OCI-M2 (cell line): Measurements from ENCODE around the gene RILPL2.
"Not testable (repeated sequence)": the region's sequence is repeated elsewhere in the genome, so short reads cannot be mapped to it uniquely, and the experiment has no call there.

Experiments
- DNase-seq: peaks from one replicate; lab custom pipeline; 2025; ENCODE audit not compliant: unreplicated experiment; lab: John Stamatoyannopoulos, UW

The RILPL2 gene

GRCh38 chr12:123436017-123436964 is at the start of gene RILPL2:
TSS of gene RILPL2 (minus strand) at chr12:123436684. CDS start at chr12:123436420, 264 bp downstream.
- peak; percentile 9 for DNase-seq

GRCh38 chr12:123485756-123486155 is 49.3 kb upstream of the RILPL2 start:
- DNase-seq: no peak

- DNase-seq: no peak
Measured at GRCh38 chr12:123483602-123484248, 47.2 kb upstream of the RILPL2 start.

GRCh38 chr12:123482876-123483275 is 46.4 kb upstream of the RILPL2 start:
- DNase-seq: no peak

- not testable (repeated sequence) for DNase-seq
Measured at GRCh38 chr12:123481251-123481650, 44.8 kb upstream of the RILPL2 start.

- no peak for DNase-seq
Measured at GRCh38 chr12:123479442-123480180, 43.1 kb upstream of the RILPL2 start.

- DNase-seq: no peak
Measured at GRCh38 chr12:123478762-123479161, 42.3 kb upstream of the RILPL2 start.

GRCh38 chr12:123478069-123478468 is 41.6 kb upstream of the RILPL2 start:
- DNase-seq: no peak

GRCh38 chr12:123475246-123475703 is 38.8 kb upstream of the RILPL2 start:
- DNase-seq: no peak

- DNase-seq: no peak
Measured at GRCh38 chr12:123474485-123475245, 38.2 kb upstream of the RILPL2 start.

- DNase-seq: no peak
Measured at GRCh38 chr12:123472438-123472849, 36.0 kb upstream of the RILPL2 start.

- no peak for DNase-seq
Measured at GRCh38 chr12:123471374-123472068, 35.0 kb upstream of the RILPL2 start.

GRCh38 chr12:123469978-123470377 is 33.5 kb upstream of the RILPL2 start:
- DNase-seq: no peak

GRCh38 chr12:123468786-123469185 is 32.3 kb upstream of the RILPL2 start:
- no peak for DNase-seq

- no peak for DNase-seq
Measured at GRCh38 chr12:123465084-123465483, 28.6 kb upstream of the RILPL2 start.

- DNase-seq: not testable (repeated sequence)
Measured at GRCh38 chr12:123463174-123463573, 26.7 kb upstream of the RILPL2 start.

- peak; percentile 55 for DNase-seq
Measured at GRCh38 chr12:123457980-123458779, 21.7 kb upstream of the RILPL2 start, which contains the start of gene SNRNP35. TSS of gene SNRNP35 (plus strand) at chr12:123458139. CDS start at chr12:123465541, 7,402 bp downstream.

- no peak for DNase-seq
Measured at GRCh38 chr12:123453165-123453564, 16.7 kb upstream of the RILPL2 start.

- not testable (repeated sequence) for DNase-seq
Measured at GRCh38 chr12:123452276-123452550, 15.7 kb upstream of the RILPL2 start.
